ENCODE data around the gene PLCD3.
A peak's percentile ranks its signal among the peaks of the same experiment; 100 is the strongest.

PLCD3 gene

DNA sequence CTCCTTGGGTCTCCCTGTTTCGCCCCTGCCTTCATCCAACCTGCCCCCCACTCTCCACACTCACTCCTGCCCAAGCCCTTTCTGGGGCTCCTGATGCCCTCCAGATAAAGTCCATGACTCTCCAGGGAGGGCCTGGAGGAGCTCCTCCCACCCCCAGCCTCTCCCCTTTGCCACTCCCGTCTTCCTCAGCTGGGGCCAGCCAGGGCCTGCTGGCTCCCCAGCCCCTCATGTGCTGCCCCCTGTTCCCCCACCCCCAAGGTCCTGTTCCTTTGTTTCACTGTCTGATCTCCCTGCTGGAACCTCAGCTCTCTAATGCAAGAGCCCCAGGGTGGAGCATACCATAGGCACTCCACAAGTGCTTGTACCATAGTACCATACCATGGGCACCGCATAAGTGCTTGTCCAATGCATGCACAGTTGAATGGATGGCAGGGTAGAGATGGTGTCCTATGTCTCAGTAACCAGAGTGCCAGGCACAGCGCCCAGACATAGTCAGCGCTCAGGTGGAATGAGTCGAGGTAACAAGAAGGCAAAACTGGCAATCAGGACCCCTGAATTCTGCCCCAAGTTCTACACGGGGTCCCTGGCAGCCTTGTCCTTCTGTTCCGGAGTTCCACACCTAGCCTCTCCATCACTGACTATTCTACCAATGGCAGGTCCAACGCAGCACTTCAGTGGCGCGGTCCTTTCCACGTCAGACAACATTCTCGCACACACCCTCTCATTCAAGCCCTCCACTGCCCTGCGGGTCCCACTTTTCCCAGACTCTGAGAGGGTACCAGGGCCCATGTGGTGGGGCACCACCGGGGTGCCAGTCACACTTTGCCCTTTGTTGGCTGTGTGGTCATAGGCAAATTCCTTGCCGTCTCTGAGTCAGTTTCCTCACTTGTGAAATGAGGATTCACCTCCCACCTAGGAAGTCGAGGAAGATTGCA lies 1.4 kb downstream of the PLCD3 start:
- DNase-seq (ENCODE audit: low read depth): no peak
- TF ChIP-seq, protein P1, sequence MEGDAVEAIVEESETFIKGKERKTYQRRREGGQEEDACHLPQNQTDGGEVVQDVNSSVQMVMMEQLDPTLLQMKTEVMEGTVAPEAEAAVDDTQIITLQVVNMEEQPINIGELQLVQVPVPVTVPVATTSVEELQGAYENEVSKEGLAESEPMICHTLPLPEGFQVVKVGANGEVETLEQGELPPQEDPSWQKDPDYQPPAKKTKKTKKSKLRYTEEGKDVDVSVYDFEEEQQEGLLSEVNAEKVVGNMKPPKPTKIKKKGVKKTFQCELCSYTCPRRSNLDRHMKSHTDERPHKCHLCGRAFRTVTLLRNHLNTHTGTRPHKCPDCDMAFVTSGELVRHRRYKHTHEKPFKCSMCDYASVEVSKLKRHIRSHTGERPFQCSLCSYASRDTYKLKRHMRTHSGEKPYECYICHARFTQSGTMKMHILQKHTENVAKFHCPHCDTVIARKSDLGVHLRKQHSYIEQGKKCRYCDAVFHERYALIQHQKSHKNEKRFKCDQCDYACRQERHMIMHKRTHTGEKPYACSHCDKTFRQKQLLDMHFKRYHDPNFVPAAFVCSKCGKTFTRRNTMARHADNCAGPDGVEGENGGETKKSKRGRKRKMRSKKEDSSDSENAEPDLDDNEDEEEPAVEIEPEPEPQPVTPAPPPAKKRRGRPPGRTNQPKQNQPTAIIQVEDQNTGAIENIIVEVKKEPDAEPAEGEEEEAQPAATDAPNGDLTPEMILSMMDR (conservative IDR thresholded peaks at IDR 0.05; ENCODE audit: low read depth, low read length): no peak
- H3K4me3 ChIP-seq (ENCODE audit: low read depth, low read length): peak overlapping the region; percentile 79

DNA sequence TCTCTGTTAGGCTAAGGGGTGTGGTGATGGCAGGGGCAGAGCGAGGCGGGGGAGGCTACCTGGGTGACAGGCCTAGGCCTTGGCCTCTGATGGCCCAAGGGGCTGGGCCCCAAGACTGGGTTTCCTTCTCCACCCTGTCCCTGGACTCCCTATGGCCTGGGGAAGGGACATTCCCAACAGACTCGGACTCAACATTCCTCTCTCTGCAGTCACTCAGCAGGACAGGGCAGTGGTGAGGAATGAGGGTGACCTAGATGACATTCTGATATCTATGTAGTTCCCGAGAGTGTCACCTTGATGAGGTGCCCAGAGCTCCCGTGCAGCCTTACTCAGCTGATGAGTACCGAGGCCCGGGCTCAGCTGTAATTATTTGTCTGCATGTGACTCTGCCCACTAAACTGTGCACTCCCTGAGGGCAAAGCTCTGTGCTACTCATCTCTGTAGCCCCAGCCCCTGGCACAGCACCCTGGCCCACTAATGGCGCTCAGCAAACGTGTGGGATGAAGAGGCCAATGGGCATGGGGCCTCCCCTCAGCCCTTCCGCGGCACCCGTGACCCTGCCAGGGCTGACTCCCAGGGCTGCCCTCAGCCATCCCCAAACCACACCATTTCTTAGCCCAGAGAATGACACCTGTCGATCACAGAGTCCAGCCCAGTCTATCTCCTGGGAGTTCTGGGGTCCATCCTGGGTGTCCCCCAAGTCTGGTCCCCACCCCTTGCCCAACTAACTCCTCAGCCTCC lies 2.2 kb downstream of the PLCD3 start:
- DNase-seq (ENCODE audit: low read depth): no peak
- TF ChIP-seq, protein P1 (conservative IDR thresholded peaks at IDR 0.05; ENCODE audit: low read depth, low read length): no peak
- no peak overlapping the region for H3K4me3 ChIP-seq (ENCODE audit: low read depth, low read length)

DNA sequence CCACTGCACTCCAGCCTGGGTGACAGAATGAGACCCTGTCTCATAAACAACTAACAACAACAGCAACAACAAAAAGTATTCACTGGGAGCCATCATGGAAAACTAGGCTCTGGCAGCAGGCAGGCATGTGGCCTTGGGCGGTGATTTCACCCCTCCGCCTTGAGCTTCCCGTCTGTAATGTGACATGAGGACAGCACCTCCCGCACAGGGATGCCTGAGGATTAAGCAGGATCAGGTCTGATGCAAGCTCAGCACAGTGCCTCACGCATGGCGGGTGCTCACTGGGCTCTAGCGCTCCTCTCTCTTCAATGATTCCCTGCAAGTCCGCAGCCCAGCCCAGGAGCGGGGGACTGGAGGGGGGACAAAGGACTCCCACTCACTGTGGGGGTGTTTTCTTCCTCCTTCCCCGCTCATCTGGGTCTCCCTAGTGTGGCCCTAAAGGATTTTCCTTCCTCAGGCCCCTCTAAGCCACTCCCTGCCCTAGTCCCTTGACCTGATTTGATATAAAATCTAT lies 2.8 kb downstream of the PLCD3 start:
- DNase-seq (ENCODE audit: low read depth): no peak
- no peak overlapping the region for H3K4me3 ChIP-seq (ENCODE audit: low read depth, low read length)
- TF ChIP-seq, protein P1 (conservative IDR thresholded peaks at IDR 0.05; ENCODE audit: low read depth, low read length): no peak

DNA sequence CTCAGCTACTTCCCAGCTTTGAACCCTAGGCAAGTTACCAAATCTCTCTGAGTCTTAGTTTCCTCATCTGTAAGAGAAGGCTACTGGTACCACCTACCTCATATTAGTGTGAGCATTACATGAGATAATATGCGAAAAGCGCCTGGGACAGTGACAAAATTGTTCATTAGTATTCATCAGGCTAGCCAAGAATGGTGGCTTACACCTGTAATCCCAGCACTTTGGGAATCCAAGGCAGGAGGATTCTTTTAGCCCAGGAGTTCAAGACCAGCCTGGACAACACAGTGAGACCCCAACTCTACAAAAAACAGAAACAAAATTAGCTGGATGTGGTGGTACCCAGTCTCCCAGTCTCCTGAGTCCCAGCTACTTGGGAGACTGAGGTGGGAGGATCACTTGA lies 3.3 kb downstream of the PLCD3 start:
- no peak overlapping the region for H3K4me3 ChIP-seq (ENCODE audit: low read depth, low read length)
- DNase-seq (ENCODE audit: low read depth): no peak
- TF ChIP-seq, protein P1 (conservative IDR thresholded peaks at IDR 0.05; ENCODE audit: low read depth, low read length): no peak

DNA sequence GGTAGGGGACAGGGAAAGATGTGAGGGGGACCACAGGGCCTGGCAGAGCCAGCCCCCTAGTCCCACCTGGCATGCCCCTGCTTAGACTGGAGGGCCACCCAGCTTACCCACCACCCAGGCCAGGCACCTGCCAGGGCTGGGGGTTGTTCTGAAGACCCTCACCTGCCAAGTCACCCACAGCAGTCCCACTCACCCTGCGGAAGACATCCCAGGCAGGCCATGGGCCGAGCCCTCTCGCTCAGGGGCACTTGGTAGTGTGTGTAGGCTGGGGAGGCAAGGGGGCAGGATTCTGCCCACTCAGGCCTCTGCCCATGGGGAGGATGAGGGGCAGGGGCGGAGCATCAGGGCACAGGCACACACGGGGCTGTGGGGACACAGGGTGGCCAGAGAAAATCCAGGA lies 4.0 kb downstream of the PLCD3 start:
- H3K4me3 ChIP-seq (ENCODE audit: low read depth, low read length): no peak overlapping the region
- no peak for DNase-seq (ENCODE audit: low read depth)
- TF ChIP-seq, protein P1 (conservative IDR thresholded peaks at IDR 0.05; ENCODE audit: low read depth, low read length): no peak

DNA sequence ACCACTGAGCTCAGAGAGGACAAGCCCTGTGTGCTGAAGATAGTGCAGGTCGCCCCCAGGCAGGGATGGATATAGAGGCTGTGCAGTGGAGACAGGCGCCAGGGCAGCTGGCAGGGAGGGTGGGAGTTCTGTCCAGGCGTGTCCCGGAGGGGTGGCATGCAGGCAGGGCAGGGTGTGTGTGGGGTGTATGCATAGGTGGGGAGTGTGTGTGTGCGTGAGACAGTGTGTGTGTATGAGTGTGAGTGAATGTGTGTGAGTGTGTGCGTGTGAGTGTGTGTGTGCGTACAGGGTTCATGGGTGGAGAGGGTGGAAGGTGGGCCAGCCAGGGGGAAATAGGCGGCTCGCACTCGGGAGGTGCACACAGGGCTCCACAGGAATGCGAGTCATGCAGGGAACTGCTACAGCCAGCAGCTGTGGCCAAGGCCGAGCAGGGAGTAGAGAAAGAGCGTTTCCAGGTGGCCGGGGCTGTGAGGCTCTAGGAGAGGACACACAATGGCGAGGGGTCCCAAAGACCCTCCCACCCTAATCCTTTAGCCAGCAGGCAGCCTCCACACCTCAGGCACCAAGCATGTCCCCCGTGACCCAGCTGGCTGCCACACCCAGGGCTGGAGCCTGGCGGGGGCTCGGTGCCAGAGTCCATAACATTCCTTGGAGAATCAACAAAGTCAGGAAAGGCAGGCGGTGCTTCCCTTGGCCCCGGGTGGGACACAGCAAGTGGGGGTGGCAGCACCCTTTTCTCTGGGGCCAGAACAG lies 4.6 kb downstream of the PLCD3 start:
- TF ChIP-seq, protein P1 (conservative IDR thresholded peaks at IDR 0.05; ENCODE audit: low read depth, low read length): no peak
- H3K4me3 ChIP-seq (ENCODE audit: low read depth, low read length): no peak overlapping the region
- peak; percentile 63 for DNase-seq (ENCODE audit: low read depth)
